ENCODE data around the gene CBX3.
"Not testable (repeated sequence)": the region's sequence is repeated elsewhere in the genome, so short reads cannot be mapped to it uniquely, and the experiment has no call there.

The CBX3 gene

DNA sequence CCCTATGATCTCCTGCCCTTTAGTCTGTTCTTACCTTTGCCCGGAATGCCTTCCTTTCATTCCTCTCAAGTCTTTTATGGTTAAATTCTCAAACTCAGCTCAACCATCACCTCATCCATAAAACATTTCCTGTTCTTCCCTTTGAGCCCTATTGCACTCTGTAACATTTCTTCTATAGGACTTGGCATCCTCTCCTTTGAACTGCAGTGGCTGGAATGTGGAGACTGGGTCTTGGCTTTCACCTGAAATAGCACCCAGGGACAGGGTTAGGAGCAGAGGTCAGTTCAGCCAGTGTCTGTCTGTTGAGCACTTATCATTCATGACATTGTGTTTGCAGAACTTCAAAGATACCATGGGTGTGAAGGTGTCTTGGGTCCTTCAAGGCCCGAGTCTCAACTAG is 42.3 kb upstream of the CBX3 start:
- DNase-seq (ENCODE audit: low spot score), result no peak
- Histone ChIP-seq H3K9me3 (ENCODE audit: severe bottlenecking) (no peaks in the 10 kb centered on the region), H3K4me1 (ENCODE audit: insufficient read depth, poor library complexity, severe bottlenecking) (peaks cover 32% of the 10 kb centered on the region), H3K27ac (ENCODE audit: poor library complexity, severe bottlenecking) (peak overlapping the region; percentile 31), H3K4me3 (ENCODE audit: severe bottlenecking) (no peak overlapping the region), H3K36me3 (ENCODE audit: low read depth) (no peaks in the 10 kb centered on the region), H3K27me3 (ENCODE audit: insufficient read depth, poor library complexity, severe bottlenecking) (no peaks in the 10 kb centered on the region)
- TF ChIP-seq, protein P1, sequence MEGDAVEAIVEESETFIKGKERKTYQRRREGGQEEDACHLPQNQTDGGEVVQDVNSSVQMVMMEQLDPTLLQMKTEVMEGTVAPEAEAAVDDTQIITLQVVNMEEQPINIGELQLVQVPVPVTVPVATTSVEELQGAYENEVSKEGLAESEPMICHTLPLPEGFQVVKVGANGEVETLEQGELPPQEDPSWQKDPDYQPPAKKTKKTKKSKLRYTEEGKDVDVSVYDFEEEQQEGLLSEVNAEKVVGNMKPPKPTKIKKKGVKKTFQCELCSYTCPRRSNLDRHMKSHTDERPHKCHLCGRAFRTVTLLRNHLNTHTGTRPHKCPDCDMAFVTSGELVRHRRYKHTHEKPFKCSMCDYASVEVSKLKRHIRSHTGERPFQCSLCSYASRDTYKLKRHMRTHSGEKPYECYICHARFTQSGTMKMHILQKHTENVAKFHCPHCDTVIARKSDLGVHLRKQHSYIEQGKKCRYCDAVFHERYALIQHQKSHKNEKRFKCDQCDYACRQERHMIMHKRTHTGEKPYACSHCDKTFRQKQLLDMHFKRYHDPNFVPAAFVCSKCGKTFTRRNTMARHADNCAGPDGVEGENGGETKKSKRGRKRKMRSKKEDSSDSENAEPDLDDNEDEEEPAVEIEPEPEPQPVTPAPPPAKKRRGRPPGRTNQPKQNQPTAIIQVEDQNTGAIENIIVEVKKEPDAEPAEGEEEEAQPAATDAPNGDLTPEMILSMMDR (IDR thresholded peaks at IDR 0.05; ENCODE audit: poor library complexity, severe bottlenecking), result no peak
- ATAC-seq (ENCODE audit: low read depth), result no peak

DNA sequence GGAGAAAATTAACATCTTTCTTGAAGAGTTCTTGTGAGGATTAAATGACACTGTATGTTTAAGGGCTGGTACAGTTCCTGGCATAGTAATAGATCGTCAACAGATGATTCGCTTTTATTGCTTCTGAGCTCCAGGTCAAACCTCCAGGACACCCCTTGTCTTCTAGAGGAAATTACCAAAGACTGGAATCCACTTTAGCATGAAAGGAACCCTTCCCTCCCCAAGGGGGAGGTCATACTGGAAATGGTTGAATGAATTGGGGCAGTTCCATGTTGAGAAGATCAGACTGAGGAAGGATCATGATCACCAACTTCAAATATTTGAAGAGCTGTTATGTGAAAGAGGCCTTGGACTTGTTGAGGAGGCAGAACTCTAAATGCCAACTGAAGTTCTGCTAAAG is 40.6 kb upstream of the CBX3 start:
- DNase-seq (ENCODE audit: low spot score) (no peak), ATAC-seq (ENCODE audit: low read depth) (no peak)
- H3K4me3 ChIP-seq (ENCODE audit: severe bottlenecking), result no peak overlapping the region
- H3K4me1 ChIP-seq (ENCODE audit: insufficient read depth, poor library complexity, severe bottlenecking), result peaks cover 23% of the 10 kb centered on the region
- no peak overlapping the region for H3K27ac ChIP-seq (ENCODE audit: poor library complexity, severe bottlenecking)
- TF ChIP-seq, protein P1 (IDR thresholded peaks at IDR 0.05; ENCODE audit: poor library complexity, severe bottlenecking), result no peak
- H3K9me3 ChIP-seq (ENCODE audit: severe bottlenecking), result no peaks in the 10 kb centered on the region
- no peaks in the 10 kb centered on the region for H3K27me3 ChIP-seq (ENCODE audit: insufficient read depth, poor library complexity, severe bottlenecking)
- H3K36me3 ChIP-seq (ENCODE audit: low read depth), result no peaks in the 10 kb centered on the region

DNA sequence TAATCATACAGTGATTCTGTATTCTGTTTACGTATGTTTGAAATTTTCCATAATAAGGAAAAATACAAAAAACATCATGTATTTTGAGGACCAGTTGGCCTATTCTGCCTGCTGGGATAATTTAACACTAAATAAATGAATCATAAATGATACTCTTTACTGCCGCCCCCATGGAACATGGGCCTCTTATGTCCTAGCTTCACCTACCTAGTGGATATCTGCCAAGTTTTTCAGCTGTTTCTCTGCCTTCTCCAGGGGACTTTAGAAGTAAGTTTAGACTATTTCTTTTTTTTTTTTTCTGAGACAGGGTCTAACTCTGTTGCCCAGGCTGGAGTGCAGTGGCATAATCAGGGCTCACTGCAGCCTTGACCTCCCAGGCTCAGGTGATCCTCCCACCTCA is 39.1 kb upstream of the CBX3 start:
- Histone ChIP-seq H3K27me3 (ENCODE audit: insufficient read depth, poor library complexity, severe bottlenecking) (no peaks in the 10 kb centered on the region), H3K27ac (ENCODE audit: poor library complexity, severe bottlenecking) (no peak overlapping the region), H3K9me3 (ENCODE audit: severe bottlenecking) (no peaks in the 10 kb centered on the region), H3K4me1 (ENCODE audit: insufficient read depth, poor library complexity, severe bottlenecking) (peaks cover 18% of the 10 kb centered on the region), H3K36me3 (ENCODE audit: low read depth) (no peaks in the 10 kb centered on the region), H3K4me3 (ENCODE audit: severe bottlenecking) (no peak overlapping the region)
- TF ChIP-seq, protein P1 (IDR thresholded peaks at IDR 0.05; ENCODE audit: poor library complexity, severe bottlenecking), result no peak
- ATAC-seq (ENCODE audit: low read depth), result no peak
- DNase-seq (ENCODE audit: low spot score), result no peak

DNA sequence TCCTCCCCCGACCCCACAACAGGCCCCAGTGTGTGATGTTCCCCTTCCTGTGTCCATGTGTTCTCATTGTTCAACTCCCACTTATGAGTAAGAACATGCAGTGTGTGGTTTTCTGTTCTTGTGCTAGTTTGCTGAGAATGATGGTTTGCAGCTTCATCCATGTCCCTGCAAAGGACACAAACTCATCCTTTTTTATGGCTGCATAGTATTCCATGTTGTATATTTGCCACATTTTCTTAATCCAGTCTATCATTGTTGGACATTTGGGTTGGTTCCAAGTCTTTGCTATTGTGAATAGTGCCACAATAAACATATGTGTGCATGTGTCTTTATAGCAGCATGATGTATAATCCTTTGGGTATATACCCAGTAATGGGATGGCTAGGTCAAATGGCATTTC is 37.7 kb upstream of the CBX3 start:
- H3K36me3 ChIP-seq (ENCODE audit: low read depth); ATAC-seq (ENCODE audit: low read depth); H3K27ac ChIP-seq (ENCODE audit: poor library complexity, severe bottlenecking); DNase-seq (ENCODE audit: low spot score); H3K27me3 ChIP-seq (ENCODE audit: insufficient read depth, poor library complexity, severe bottlenecking); H3K4me3 ChIP-seq (ENCODE audit: severe bottlenecking); H3K9me3 ChIP-seq (ENCODE audit: severe bottlenecking): not testable (repeated sequence)
- H3K4me1 ChIP-seq (ENCODE audit: insufficient read depth, poor library complexity, severe bottlenecking), result peaks cover 12% of the 10 kb centered on the region

DNA sequence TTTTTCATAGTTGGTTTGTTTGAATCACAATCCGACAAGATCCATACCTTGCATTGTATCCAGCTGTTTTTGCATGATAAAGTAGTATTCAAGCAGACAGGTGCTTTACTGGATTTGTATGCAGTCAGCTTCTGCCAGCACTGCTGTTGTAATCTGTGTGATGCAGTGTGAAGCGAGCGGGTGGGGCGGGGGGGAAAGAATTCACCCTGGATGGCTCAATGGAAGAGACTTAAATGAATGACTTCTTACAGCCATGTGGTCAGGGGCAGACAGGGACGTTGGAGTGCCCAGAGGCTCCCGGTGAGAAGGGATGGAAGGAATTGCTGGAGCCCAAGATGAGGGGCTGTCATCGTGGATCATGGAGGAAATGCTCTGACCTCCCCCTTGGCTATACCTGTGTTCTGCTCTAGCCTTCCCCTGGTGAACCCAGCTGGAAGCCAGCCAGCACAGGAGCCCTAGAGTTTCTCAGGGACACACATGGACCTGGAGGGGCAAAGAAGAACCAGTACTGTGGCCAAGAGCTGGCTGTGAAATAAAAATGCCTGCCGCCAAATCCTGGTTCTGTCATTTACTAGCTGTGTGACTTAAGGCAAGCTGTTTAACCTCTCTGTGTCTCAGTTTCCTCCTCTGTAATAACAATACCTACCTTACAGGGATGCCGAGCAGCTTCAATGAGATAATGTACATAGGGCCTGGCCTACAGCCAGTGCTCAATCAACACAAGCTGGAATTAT is 35.4 kb upstream of the CBX3 start:
- Histone ChIP-seq H3K4me1 (ENCODE audit: insufficient read depth, poor library complexity, severe bottlenecking) (peaks cover 5% of the 10 kb centered on the region), H3K4me3 (ENCODE audit: severe bottlenecking) (no peak overlapping the region), H3K27me3 (ENCODE audit: insufficient read depth, poor library complexity, severe bottlenecking) (no peaks in the 10 kb centered on the region), H3K27ac (ENCODE audit: poor library complexity, severe bottlenecking) (no peak overlapping the region), H3K36me3 (ENCODE audit: low read depth) (no peaks in the 10 kb centered on the region), H3K9me3 (ENCODE audit: severe bottlenecking) (no peaks in the 10 kb centered on the region)
- TF ChIP-seq, protein P1 (IDR thresholded peaks at IDR 0.05; ENCODE audit: poor library complexity, severe bottlenecking), result no peak
- ATAC-seq (ENCODE audit: low read depth) (no peak; the same call in 2 of the 3 replicates), DNase-seq (ENCODE audit: low spot score) (no peak)
